HG02943 (cell line): ENCODE measurements around the gene DCTN1.
A peak's percentile ranks its signal among the peaks of the same experiment; 100 is the strongest.
"Not testable (repeated sequence)": the region's sequence is repeated elsewhere in the genome, so short reads cannot be mapped to it uniquely, and the experiment has no call there.

Source experiments
- ATAC-seq: cut with Tn5 transposase; IDR thresholded peaks from one replicate; pipeline ENCODE4 v1.9.1; 2021; ENCODE audit warnings: mild to moderate bottlenecking, low read depth, moderate library complexity; ENCODE audit not compliant: unreplicated experiment

DCTN1 gene

DNA sequence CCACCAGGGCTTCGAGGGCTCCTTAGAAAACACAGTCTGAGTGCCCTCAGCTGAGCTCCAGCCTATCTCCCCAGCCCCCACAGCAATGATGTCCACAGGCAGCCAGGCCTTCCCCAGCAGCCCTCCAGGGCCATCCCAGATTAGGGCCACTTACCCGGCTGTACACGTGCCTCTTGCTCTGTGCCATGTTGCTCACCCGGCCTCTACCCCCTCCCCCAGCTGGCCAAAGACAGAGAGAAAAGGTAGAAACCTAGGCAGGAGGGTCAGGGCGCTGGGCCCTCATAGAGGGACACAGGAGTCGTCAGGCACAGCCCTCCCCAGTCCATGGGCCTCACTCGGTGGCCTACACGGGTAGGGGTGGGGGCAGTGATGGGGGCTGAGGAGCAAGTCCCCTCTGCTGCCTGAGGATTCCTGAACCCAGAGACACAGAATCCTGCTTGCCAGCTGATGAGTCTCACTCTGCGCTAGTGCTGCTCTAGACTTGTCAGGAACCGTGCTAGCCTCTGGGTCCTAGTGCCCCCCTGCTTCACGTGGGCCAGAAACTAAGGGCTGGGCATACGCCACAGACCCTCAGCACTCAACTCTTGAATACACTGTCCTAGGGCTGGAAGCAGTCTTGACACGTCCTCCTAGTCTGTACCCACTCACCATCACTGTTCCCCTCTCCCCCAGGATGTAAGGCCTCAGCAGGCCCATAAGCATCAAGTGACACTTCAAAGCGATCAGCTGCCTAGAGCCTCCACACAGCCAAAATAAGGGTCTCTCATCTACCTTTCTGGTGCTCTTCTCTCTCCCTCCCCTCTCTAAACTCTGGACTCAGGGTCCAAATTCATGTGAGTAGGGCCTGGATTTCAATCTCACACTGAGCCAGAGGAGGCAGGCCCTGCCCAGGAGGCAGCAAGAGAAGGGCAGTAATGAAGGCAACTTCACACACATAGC, at the start of gene DCTN1:
Gene DCTN1, minus strand, starts transcription at position 461 of the 939 bp plus-strand sequence. Its CDS starts 274 bp downstream, at position 187.
- no peak for ATAC-seq

DNA sequence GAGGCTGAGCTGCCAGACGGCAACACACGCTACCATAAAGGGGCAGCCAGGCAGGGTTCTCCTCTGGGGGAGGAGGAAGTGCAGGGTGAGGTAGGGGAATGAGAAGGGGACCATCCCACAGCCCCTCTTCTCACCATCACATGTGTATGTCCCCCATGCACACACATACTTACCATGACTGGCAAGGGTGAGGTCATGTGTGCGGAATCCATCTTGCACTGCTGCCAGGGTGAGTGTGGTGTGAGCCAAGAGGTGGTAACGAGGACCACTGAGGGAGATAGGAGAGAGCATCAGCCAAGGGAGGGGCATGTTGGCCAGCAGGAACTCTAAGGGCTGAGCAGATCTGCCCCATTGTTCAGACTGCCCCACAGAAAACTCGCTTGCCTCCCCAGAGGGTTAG, 48.6 kb upstream of the DCTN1 start:
- no peak for ATAC-seq

DNA sequence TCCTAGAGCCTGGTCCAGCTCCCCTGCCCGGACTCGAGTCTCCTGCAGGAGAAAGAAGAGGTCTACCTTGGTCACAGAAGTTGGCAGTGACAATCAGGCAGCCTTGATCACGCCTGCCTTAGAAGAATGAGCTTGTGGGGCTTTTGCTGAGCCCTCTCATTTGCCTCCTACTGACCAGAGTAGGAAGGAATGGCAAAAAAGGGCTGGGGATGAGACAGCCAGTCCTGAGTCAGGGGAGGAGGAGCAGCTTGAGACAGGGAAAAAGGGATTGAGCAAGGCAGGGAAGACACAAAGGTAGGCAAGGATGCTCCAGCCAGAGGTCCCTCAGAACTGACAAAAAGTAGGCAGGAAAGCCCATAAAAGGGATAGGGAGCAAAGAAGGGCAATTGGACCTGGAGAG, 47.4 kb upstream of the DCTN1 start:
- ATAC-seq = no peak

DNA sequence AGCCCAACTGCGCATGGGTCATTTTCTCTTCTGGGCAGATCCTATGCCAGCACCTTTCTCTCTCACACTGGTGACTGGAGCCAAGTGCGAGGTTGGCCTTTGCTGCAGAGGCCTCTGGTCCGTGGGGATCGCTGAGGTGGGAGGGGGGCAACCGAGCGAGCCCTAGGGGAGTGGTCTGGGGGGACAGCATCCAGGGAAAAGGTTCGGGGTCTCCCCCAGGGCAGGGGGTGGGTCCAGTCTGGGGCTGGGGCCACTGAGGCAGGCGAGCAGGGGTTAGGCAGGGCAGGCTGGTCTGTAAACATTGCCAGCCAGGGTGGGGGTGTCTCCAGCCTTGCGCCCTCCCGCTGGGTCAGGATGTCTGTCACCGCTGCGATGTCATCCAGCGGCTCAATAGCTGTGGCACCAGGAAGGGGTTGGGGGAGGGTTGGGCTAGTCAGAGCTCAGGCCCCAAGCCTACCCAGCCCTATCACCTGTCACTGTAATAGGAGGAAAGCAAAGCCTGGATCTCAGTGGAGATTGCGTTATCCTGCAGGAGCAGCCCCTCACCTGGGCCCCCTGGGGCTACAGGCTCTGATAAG, 46.2 kb upstream of the DCTN1 start:
- ATAC-seq = no peak

DNA sequence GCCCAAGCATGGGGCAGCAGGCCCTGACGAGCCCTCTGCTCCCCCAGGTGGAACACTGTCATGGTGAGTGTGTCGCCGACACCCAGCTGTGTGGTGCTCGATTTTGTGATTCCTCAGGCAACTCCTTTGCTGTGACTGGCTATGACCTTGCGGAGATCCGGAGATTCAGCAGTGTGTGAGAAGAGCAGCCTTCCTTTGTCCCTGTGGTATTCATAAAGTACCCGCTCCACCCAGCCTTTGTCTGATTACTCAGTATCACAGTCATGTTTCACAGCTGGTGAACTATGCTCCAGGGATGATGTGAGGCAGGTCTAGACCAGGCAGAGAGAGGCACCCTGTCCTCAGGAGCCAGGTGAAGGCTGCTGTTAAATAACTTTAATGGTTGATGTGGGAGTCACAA, 45.4 kb upstream of the DCTN1 start:
- no peak for ATAC-seq

DNA sequence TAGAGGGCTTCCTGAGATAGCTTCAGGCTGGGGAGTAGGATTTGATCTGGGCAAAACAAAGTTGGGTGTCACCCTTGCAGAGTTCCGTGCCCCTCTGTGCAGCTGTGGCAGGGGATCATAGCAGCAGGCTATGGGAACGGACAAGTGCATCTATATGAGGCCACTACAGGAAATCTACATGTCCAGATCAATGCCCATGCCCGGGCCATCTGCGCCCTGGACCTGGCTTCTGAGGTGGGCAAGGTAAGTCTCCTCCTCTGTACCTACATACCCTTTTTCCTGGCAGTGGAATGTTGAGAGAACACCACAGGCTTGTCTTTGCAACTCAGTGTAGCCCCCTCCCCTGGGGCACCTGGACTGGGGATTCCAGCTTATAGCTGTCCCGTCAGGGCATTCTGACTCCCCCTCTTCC, 44.9 kb upstream of the DCTN1 start:
- no peak for ATAC-seq

DNA sequence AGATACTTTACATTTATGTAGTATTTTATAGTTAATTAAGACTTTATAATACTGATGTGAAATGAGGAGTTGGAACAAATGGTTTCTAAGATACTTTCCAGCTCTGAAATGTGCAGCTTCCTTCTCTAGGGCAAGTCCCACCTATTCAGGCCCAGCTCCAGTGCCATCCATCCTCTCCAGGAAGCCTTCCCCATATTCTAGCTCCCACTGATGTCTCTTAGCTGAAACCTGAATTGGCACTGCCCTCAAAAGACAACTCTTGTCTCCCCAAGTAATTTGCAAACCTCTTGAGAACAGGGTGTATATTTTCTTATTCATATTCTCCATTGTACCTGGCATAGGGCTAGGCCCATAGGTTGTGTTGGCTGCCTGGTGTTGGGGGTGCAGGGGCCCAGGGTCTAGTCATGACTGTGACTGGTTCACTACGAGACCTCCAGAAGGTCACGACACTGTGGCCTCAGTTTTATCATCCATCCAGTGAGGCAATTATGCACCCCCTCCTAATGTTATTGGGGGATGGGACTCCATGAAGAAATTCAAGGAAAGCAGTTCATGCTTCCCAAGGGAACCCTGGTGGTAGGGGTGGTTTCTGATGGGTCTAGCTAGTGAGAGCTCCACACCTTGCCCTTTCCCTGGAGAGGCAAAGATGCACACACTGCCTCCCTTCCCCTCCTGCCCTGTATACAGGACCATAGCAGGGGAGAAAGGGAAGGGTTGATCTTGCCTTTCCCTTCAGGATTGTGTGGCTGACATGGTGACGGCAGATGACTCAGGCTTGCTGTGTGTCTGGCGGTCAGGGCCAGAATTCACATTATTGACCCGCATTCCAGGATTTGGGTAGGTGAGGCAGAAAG, 44.3 kb upstream of the DCTN1 start:
- no peak for ATAC-seq

DNA sequence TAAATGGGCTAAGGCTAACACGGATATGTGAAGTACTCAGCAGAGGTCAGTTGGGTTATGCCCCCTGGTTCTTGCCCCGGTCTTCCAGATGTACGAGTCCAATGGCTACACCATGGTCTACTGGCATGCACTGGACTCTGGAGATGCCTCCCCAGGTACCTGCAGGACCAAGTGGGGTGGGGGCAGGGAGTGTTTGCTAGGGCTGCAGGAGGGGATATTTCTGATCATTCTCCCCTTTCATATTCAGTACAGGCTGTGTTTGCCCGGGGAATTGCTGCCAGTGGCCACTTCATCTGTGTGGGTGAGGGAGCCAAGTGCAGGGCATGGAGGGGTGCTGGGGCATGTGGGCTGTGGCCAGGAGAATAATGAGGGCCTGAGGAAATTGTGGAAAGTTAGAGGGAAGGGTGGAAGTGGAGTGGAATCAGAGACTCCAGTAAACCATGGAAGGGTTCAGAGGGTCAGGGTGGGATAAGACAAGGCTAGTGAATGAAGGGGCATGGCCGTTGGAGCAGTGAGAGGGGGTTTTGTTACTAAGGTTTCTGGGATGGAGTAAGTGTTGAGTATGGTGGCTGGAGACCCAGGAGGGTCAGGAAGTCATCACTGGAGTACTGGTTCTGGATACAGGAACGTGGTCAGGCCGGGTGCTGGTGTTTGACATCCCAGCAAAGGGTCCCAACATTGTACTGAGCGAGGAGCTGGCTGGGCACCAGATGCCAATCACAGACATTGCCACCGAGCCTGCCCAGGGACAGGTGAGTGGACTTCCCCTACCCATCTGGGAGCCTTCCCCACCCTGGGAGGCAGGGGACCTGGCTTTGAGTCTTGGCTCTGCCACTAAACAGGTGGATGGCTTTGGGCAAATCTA, 43.4 kb upstream of the DCTN1 start:
- ATAC-seq = no peak

DNA sequence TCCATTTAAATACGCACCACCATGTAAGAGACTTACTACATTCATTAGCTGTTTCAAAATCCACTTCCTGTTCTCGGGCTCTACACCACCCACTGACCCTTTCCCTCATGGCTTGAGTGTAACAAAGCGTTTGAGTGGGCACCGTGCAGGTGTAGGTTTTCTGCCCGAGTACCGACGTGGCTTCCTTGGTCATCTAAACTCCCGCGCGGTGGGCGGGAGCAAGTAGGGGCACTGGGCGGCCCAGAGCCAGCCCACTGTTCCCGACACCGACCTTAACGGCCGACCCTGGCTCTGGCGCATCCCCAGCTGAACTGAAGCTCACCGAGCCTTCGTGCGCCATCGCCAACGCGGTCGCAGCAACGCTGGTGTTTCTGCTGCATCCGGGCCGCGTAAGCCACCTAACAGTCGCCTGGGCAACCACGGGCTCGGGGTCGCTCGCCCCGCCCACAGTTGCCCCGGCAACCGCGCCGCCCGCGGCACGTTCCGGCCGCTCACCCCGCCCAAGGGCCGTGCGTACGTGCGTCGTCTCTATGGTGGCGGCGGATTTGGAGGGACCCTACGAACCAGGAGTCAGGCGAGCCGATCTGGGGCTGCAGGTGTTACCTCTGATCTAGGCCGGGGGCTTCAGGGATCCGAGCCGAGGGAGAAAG, 41.2 kb upstream of the DCTN1 start, which contains the start of the genes C2orf81 and WDR54:
Gene C2orf81, minus strand, starts transcription at position 399 of the 650 bp plus-strand sequence. Its CDS starts 59 bp downstream, at position 340.
Gene WDR54, plus strand, starts transcription at position 510 of the 650 bp plus-strand sequence. CDS start 424 bp downstream, outside the sequence.
- ATAC-seq = peak; percentile 80

DNA sequence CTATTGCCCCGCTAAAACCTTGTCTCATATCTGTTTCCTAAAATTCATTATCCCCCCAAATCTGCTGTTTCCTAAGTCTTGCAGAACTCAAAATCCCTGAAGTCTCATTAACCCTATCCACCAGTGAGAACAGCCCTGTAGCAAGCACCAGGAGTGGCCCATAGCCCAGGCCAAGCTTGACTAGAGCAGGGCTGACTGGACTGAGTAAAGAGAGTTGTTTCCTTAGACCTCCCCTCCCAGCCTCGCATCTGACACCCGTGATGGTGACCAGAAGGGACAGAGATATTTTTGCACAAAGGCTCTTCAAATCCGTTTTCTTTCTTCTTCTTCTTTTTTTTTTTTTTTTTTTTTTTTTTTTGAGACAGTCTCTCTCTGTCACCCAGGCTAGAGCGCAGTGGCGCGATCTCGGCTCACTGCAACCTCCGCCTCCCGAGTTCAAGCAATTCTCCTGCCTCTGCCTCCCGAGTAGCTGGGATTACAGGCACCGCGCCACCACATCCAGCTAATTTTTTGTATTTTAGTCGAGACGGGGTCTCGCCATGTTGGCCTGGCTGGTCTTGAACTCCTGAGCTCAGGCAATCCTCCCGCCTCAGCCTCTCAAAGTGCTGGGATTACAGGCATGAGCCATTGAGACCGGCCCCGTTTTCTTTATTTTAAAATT, 40.5 kb upstream of the DCTN1 start:
- not testable (repeated sequence) for ATAC-seq

DNA sequence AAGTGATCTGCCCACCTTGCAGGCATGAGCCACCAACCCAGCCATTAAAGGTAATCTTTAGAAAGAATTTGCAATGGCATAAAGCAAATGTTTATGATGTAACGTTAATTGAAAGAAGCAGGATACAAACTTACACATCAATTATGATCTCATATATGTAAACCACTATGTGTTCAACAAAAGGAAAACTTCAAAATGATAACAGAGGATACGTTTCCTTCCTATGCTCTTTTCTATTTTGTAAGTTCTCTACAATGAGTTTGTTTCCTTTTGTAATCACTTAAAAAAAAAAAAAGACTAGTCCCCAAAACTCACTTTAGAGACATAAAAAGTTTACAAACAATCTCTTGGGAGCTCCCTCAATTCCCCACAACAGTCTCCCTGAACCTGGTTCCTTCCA, 39.9 kb upstream of the DCTN1 start:
- ATAC-seq = no peak

DNA sequence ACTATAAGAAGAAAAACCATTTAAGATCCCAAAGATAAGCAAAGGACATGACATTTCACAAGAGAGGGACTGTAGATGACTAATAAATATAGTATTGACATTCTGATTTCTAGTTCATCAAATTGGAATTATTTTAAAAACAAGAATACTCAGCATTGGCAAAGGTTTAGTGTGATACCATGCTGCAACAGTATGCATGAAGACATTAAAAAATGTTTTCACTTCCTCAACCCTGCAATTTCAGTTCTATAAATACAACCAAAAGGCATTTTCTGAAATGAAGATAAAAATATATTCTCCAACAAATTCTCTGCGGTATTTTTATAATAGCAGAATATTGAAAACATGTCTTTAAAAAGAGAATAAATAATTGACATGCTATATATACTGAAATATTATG, 39.2 kb upstream of the DCTN1 start:
- no peak for ATAC-seq

DNA sequence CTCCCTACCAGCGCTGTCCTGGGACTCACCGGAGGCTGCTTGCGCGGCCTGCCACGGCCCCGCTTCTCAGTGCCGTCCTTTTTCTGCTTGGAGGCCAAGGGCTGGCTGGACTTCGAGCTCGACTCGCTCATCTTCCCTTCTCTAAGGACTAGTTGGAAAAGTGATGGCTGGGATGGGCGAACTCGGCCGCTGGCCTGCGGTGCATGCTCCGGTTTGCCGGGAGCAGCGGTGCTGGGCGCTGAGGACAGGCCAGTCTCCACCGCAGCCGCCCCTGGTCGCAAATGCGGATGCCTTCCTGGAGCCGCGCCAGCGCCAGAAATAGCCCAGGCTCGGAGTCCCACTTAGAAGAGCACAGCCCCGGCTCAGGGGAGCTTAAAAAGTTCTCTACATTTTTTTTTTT, 38.2 kb upstream of the DCTN1 start:
- no peak for ATAC-seq

DNA sequence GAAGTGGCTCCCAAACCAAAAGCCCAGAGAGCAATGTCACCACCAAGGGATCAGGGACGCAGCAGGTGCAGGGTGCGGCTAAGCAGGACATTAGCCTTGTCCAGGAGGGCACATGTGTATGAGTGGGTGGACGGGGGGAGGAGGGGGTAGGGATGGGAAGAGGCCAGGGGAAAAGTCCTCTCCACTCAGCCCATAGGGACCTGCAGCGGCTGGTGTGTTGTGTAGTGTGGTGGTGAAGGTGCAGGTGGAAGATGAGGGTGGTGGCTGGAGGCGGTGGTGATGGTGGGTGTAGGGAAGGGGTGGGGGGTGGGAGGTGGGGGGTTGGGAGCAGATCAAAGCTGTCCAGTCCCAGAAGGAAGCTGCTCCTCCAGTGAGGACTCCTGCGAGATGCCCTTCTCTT, 37.7 kb upstream of the DCTN1 start:
- ATAC-seq = no peak

DNA sequence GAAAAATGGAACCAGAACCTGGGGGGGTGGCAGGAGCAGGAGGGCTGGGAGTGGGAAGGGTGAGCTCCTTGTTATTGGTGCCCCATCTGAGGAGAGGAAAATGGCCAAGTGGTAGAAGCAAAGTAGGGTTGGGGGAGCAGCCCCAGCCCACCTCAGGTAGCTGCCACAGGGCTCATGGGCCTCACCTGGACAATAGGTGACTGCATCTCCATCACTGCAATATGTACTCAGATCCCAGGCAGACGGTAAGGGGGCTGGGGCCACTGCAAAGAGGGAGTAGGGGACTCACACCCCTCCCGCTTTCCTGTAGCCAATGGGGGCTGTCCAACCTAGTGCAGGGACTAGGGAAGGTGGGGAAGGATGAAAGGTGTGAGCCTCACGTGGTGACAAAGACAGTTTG, 37.1 kb upstream of the DCTN1 start:
- ATAC-seq = no peak

DNA sequence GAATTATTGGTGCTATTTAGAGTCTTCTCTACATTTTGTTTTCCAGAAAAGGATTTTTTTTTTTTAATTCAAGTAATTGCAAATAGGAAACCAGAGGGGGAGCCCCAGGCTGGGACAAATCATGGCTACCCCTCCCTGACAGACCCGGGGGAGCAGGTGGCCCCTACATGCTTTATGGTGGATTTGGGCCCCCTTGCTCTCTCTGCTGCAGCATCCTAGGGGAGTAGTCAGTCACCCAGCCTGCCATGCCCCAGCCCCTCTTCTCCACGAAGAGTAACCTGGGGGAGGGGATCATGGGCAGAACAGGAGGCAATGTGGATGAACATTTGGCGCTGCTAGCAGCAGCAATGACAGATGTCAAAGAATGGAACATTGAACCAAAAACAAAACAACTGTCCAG, 36.7 kb upstream of the DCTN1 start:
- no peak for ATAC-seq

DNA sequence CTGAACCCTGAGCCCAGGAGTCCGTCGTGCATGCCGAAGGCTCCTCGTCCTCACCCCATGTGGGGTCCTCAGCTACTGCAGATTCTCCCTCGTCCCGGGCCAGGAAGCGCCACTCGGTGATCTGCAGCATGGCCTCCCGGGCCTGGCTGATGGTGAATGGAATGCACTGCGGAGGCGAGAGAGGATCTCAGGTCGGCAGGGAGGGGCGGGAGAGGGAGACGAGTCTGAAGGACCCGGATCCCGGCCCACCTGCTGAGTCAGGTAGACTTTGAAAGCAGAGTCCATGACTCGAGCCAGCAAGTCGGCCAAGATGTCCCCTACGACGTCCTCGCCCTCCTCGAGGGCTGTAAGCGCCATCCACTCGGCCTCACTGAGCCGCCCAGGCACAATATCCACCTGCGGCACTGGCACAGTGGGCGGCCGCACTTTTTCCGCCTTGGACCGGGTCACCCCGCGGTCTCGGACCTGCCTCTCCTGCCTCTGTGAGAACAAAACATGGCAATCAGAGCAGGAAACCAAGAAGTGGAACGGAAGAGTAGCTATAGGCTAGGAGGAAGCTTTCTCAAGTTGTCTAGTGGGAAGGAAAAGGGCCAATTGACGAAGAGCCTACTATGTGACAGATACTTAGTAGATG, 35.8 kb upstream of the DCTN1 start:
- no peak for ATAC-seq
